T-cell (primary cell): ENCODE results near the gene TJP2. TPM values are rescaled to one million over a fixed set of nuclear protein-coding genes. Genes with fewer than 3 reads are reported as not detected.

Experiments
- ATAC-seq, 4 experiments: fragments of 200-7000 bp in 3 of 4; fragments of 150-1000 bp in 1 of 4; cut with Tn5 transposase; replicated peaks in 1 of 4; 1 replicate in 3 of 4; 2 replicates in 1 of 4; pipeline ENCODE4 v1.10.0; 2021; ENCODE audit warnings: moderate library complexity in 3 of 4, mild to moderate bottlenecking in 2 of 4, moderate number of reproducible peaks in 1 of 4
- CTCF ChIA-PET, 2 donors: fragments of 300-600 bp; sonication (Branson Sonifier 250); formaldehyde crosslinking; loops; one replicate each; lab custom pipeline; 2022; ENCODE audit warnings: antibody characterized with exemption in 2 of 2; lab: Charles Lee
- POLR2A ChIA-PET, 2 donors: fragments of 300-600 bp; sonication (Branson Sonifier 250); formaldehyde crosslinking; loops; one replicate each; lab custom pipeline; 2022; ENCODE audit warnings: antibody characterized with exemption in 2 of 2; lab: Charles Lee
- DNase-seq, 35 experiments: peaks; one replicate each; pipeline versions ENCODE4 v3.0.0 to v3.0.0-alpha.2; 2013 to 2023
- H3K27ac ChIP-seq: one replicate; pipeline ENCODE4 v1.5.1; 2013; ENCODE audit warnings: low read length
- H3K27me3 ChIP-seq, 2 experiments: replicated peaks in 1 of 2; 1 replicate in 1 of 2; 2 replicates in 1 of 2; pipeline versions ENCODE4 v1.6.1 to v1.7.0; 2013; ENCODE audit warnings: low read length in 1 of 2, mixed read lengths in 1 of 2; ENCODE audit not compliant: control insufficient read depth in 2 of 2, insufficient read depth in 2 of 2; ENCODE audit errors: extremely low read depth in 1 of 2
- H3K36me3 ChIP-seq, 2 donors: 1 replicate in 1 of 2; 2 replicates in 1 of 2; pipeline versions ENCODE4 v1.6.1 to v1.7.0; 2013; ENCODE audit warnings: low read length in 1 of 2; ENCODE audit not compliant: control insufficient read depth in 2 of 2, insufficient read depth in 1 of 2; ENCODE audit errors: extremely low read depth in 1 of 2
- H3K4me1 ChIP-seq, 2 experiments: 1 replicate in 1 of 2; 2 replicates in 1 of 2; pipeline versions ENCODE4 v1.6.1 to v1.7.0; 2013; ENCODE audit warnings: low read length in 2 of 2, mixed read lengths in 1 of 2; ENCODE audit not compliant: insufficient read depth in 2 of 2, control insufficient read depth in 1 of 2; ENCODE audit errors: extremely low read depth in 1 of 2
- H3K4me3 ChIP-seq, 2 donors: 1 replicate in 1 of 2; 2 replicates in 1 of 2; pipeline versions ENCODE4 v1.5.1 to v1.7.0; 2013; ENCODE audit warnings: mild to moderate bottlenecking in 2 of 2, low read length in 1 of 2, moderate library complexity in 1 of 2; ENCODE audit not compliant: control insufficient read depth in 1 of 2; ENCODE audit errors: extremely low read depth in 1 of 2
- H3K9me3 ChIP-seq: 2 replicates; pipeline ENCODE4 v1.7.0; 2013
- H3K27ac Mint-ChIP-seq, 2 donors: one replicate each; pipeline ENCODE4 v1.8.0; 2020 to 2021; ENCODE audit warnings: mild to moderate bottlenecking in 2 of 2, mixed read lengths in 2 of 2
- H3K27me3 Mint-ChIP-seq, 2 donors: one replicate each; pipeline ENCODE4 v1.8.0; 2021 to 2022; ENCODE audit warnings: mixed read lengths in 2 of 2
- H3K36me3 Mint-ChIP-seq: one replicate; pipeline ENCODE4 v1.8.0; 2021; ENCODE audit warnings: mixed read lengths
- H3K4me1 Mint-ChIP-seq, 3 donors: one replicate each; pipeline ENCODE4 v1.8.0; 2020 to 2022; ENCODE audit warnings: mixed read lengths in 3 of 3, mild to moderate bottlenecking in 1 of 3
- H3K4me3 Mint-ChIP-seq, 3 donors: one replicate each; pipeline ENCODE4 v1.8.0; 2020 to 2022; ENCODE audit warnings: mild to moderate bottlenecking in 3 of 3, mixed read lengths in 3 of 3, moderate library complexity in 3 of 3
- H3K9me3 Mint-ChIP-seq, 3 donors: one replicate each; pipeline ENCODE4 v1.8.0; 2020 to 2022; ENCODE audit warnings: mixed read lengths in 3 of 3
- WGBS: methylation state at CpG from one replicate; pipeline ENCODE4 v1.1.5; 2013; ENCODE audit warnings: missing lambda C conversion rate; ENCODE audit not compliant: insufficient coverage; 5-methylcytosine and 5-hydroxymethylcytosine counted together
- total RNA-seq, 35 experiments: library from RNA in 6 of 35; stranded (reverse) in 6 of 35; fragments of 120-200 nt in 1 of 35; gene quantifications; one replicate each; pipeline versions ENCODE4 v1.2.1 to v1.2.4 and lab custom pipeline; 2013 to 2026

TJP2 gene
- total RNA-seq, 5 donors from 2014 or later (not counting 1 experiment from before 2014, with no cell fraction given) = 6.4 to 10.4 (median 6.6) TPM

DNA sequence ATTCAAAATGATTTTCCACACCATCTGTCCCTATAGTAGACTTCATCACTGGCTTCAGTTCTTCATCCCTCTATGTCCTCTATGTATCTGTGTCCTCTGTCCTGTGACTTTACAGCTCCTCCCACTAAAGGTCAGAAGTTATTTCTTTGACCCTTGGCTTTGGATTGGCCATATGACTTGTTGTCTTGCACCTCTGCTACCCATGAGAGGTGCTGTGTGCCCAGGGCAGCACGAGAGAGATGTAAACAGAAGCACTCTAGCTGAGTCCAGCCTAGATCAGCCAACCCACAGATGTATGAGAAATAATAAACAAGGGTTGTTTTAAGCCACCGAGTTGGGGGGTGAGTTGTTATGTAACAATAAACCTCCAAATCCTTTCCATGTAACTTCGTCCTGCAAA is 87.6 kb downstream of the TJP2 start:
- POLR2A ChIA-PET = no interaction called here
- H3K27ac Mint-ChIP-seq = no peak overlapping the region
- Histone ChIP-seq H3K36me3 (no peaks in the 10 kb centered on the region), H3K4me3 (no peak overlapping the region), H3K9me3 (no peaks in the 10 kb centered on the region), H3K27ac (no peak overlapping the region), H3K4me1 (no peaks in the 10 kb centered on the region), H3K27me3 (peaks cover 0 to 16% of the 10 kb centered on the region in 2 experiments)
- H3K4me1 Mint-ChIP-seq = no peaks in the 10 kb centered on the region
- H3K27me3 Mint-ChIP-seq = peaks cover 10 to 11% of the 10 kb centered on the region in 2 donors
- H3K4me3 Mint-ChIP-seq = no peak overlapping the region
- CTCF ChIA-PET = interaction anchor here in 1 of 2 donors (0.5 kb wide), 1 partner anchor 28 kb away, joined by 3 read pairs; no protein-coding TSS in a partner anchor
- DNase-seq (no peak), ATAC-seq (no peak)
- H3K36me3 Mint-ChIP-seq = peaks cover 5% of the 10 kb centered on the region
- no peaks in the 10 kb centered on the region for H3K9me3 Mint-ChIP-seq
- 44% methylated on average over 1 of the region's 3 CpGs for WGBS

DNA sequence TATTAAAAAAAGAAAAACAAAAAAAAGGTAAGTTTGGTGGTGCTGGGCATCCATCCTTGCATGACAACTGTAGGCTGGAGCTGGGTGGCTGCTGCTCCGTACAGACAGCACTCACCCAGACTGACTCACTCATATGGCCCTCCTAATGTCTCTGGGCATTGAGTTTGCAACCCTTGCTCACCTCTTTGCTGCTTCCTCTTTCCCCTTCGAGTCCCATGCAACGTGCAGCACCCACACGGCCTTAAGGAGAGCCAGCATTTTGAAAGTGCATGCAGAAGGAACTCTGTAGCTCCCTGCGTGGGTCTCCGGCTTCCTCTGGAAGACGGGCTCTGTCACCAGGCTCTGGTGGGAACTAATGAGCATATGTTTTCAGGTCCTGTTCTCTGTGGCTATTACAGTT is 90.4 kb downstream of the TJP2 start:
- POLR2A ChIA-PET = no interaction called here
- no peaks in the 10 kb centered on the region for H3K36me3 ChIP-seq
- H3K9me3 ChIP-seq = no peaks in the 10 kb centered on the region
- peaks cover 0 to 6% (median 3%) of the 10 kb centered on the region in 3 donors for H3K9me3 Mint-ChIP-seq
- peaks cover 0 to 21% of the 10 kb centered on the region in 2 experiments for H3K27me3 ChIP-seq
- no peak overlapping the region for H3K27ac Mint-ChIP-seq
- WGBS = 33% methylated on average over 7 of the region's 7 CpGs
- DNase-seq (no peak), ATAC-seq (no peak)
- H3K27me3 Mint-ChIP-seq = peaks cover 13 to 16% of the 10 kb centered on the region in 2 donors
- no peak overlapping the region for H3K4me3 Mint-ChIP-seq
- no peaks in the 10 kb centered on the region for H3K36me3 Mint-ChIP-seq
- no peak overlapping the region for H3K27ac ChIP-seq
- CTCF ChIA-PET = no interaction called here
- H3K4me1 Mint-ChIP-seq = no peaks in the 10 kb centered on the region
- no peak overlapping the region for H3K4me3 ChIP-seq
- H3K4me1 ChIP-seq = no peaks in the 10 kb centered on the region

DNA sequence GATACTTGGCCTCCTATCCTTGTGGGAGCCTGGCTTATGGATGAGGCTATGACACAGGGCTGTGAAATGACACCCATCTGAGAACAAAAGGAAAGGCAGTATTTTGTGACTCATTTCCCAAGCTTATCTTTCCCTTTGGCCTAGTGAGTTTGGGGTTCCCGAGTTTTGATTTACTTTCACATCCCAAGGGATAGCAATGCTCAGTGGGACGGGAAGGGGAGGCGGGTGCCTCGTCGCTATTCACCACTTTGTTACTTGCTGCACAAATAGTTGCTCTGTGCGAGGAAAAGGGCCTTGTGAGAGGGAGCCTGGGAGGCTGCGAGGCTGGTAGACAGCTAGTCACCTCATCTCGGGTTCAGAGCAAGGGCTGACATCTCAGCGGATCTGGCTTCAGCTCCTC is 91.8 kb downstream of the TJP2 start:
- no peaks in the 10 kb centered on the region for H3K36me3 Mint-ChIP-seq
- peaks cover 17 to 18% of the 10 kb centered on the region in 2 donors for H3K27me3 Mint-ChIP-seq
- Histone ChIP-seq H3K4me1 (no peaks in the 10 kb centered on the region), H3K4me3 (no peak overlapping the region), H3K9me3 (no peaks in the 10 kb centered on the region), H3K36me3 (no peaks in the 10 kb centered on the region), H3K27ac (no peak overlapping the region), H3K27me3 (peaks cover 0 to 21% of the 10 kb centered on the region in 2 experiments)
- H3K4me1 Mint-ChIP-seq = no peaks in the 10 kb centered on the region
- POLR2A ChIA-PET = no interaction called here
- H3K9me3 Mint-ChIP-seq = peaks cover 0 to 6% (median 3%) of the 10 kb centered on the region in 3 donors
- 91% methylated on average over 8 of the region's 9 CpGs for WGBS
- ATAC-seq (no peak), DNase-seq (no peak)
- CTCF ChIA-PET = no interaction called here
- H3K27ac Mint-ChIP-seq = no peak overlapping the region
- H3K4me3 Mint-ChIP-seq = no peak overlapping the region

- no peak overlapping the region for H3K27ac ChIP-seq
- Mint-ChIP-seq H3K27ac (no peak overlapping the region), H3K9me3 (peaks cover 9 to 10% (median 10%) of the 10 kb centered on the region in 3 donors), H3K27me3 (peaks cover 6 to 17% of the 10 kb centered on the region in 2 donors), H3K4me1 (no peaks in the 10 kb centered on the region), H3K4me3 (no peak overlapping the region), H3K36me3 (no peaks in the 10 kb centered on the region)
- H3K4me3 ChIP-seq = no peak overlapping the region
- DNase-seq (no peak), ATAC-seq (no peak)
- POLR2A ChIA-PET = no interaction called here
- 75% methylated on average over 1 of the region's 1 CpG for WGBS
- peaks cover 0 to 8% of the 10 kb centered on the region in 2 experiments for H3K27me3 ChIP-seq
- no peaks in the 10 kb centered on the region for H3K36me3 ChIP-seq
- no peaks in the 10 kb centered on the region for H3K4me1 ChIP-seq
- no peaks in the 10 kb centered on the region for H3K9me3 ChIP-seq
- CTCF ChIA-PET = interaction anchor here in 1 of 2 donors (0.6 to 0.7 kb wide), 2 partner anchors 711 to 797 kb away, joined by 3 to 7 read pairs; no protein-coding TSS in a partner anchor
Observed at GRCh38 chr9:69272212-69272611, 98.1 kb downstream of the TJP2 start.

DNA sequence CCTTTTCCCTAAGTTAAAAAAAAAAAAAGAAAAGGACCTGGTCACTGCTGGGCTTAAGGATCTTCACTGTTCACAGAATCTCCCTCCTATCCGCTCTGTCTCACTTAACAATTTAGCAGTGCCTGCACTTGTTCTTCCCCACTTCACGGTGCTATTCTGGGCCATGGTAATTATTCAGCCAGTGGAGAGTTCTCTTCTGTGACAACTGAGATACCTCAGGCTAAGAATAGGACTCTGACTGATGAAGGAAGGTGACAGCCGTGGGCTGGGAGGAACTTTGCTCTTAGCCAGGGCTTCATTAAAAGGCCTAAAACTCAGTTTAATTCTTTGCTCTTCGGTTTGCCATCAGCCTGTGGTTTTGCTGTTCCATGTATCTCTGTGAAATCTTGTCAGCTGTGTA is 99.1 kb downstream of the TJP2 start:
- 40% methylated on average over 1 of the region's 4 CpGs for WGBS
- H3K27me3 ChIP-seq = peaks cover 0 to 5% of the 10 kb centered on the region in 2 experiments
- ChIA-PET POLR2A (no interaction called here), CTCF (no interaction called here)
- H3K36me3 Mint-ChIP-seq = no peaks in the 10 kb centered on the region
- DNase-seq (no peak), ATAC-seq (no peak)
- H3K4me1 ChIP-seq = no peaks in the 10 kb centered on the region
- H3K27ac ChIP-seq = no peak overlapping the region
- no peak overlapping the region for H3K4me3 ChIP-seq
- no peaks in the 10 kb centered on the region for H3K4me1 Mint-ChIP-seq
- H3K9me3 ChIP-seq = no peaks in the 10 kb centered on the region
- no peak overlapping the region for H3K4me3 Mint-ChIP-seq
- no peaks in the 10 kb centered on the region for H3K36me3 ChIP-seq
- H3K9me3 Mint-ChIP-seq = peaks cover 9 to 15% (median 14%) of the 10 kb centered on the region in 3 donors
- H3K27ac Mint-ChIP-seq = no peak overlapping the region
- H3K27me3 Mint-ChIP-seq = peaks cover 8 to 21% of the 10 kb centered on the region in 2 donors

DNA sequence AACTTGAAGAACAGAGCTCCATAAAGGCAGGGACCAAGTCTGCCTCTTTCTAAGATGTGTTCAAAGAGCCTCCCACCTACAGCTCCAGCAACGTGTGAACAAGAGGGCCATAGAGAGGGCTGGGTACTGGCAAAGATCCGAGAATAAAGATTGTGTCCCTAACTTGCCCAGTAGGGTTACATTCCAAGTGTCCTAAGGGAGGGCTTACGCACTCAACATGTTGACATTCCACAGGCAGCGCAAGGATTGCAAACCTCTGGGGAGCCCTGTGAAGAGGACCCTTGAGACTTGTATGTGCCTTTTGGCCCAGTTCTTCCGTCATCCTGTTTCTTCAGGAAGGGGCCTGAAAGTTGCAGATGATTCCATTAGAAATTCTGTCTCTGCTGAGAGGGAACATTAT is 102.7 kb downstream of the TJP2 start:
- H3K9me3 Mint-ChIP-seq = peaks cover 9 to 20% (median 9%) of the 10 kb centered on the region in 3 donors
- no peak for ATAC-seq

More for the DNA sequence above, 102.7 kb downstream of the TJP2 start:
- H3K9me3 ChIP-seq = no peaks in the 10 kb centered on the region
- H3K36me3 ChIP-seq = no peaks in the 10 kb centered on the region
- no peaks in the 10 kb centered on the region for H3K4me1 Mint-ChIP-seq
- H3K4me3 Mint-ChIP-seq = no peak overlapping the region
- peaks cover 0 to 4% of the 10 kb centered on the region in 2 experiments for H3K27me3 ChIP-seq
- H3K4me1 ChIP-seq = no peaks in the 10 kb centered on the region
- H3K36me3 Mint-ChIP-seq = no peaks in the 10 kb centered on the region
- no peak overlapping the region for H3K27ac ChIP-seq
- CTCF ChIA-PET = no interaction called here
- no peak overlapping the region for H3K4me3 ChIP-seq
- POLR2A ChIA-PET = no interaction called here
- H3K27ac Mint-ChIP-seq = no peak overlapping the region
- 83% methylated on average over 3 of the region's 5 CpGs for WGBS
- H3K27me3 Mint-ChIP-seq = peaks cover 6 to 23% of the 10 kb centered on the region in 2 donors
- DNase-seq = no peak
